Activated T-cell treated with anti-CD3 and anti-CD28 coated beads, Interleukin-2, amount 50 U/mL, for 48 hours (primary cell): ENCODE data around the gene COPS8.

Source experiments
- DNase-seq, 2 experiments: peaks; one replicate each; pipeline ENCODE4 v3.0.0-alpha.2; 2020

Gene COPS8

DNA sequence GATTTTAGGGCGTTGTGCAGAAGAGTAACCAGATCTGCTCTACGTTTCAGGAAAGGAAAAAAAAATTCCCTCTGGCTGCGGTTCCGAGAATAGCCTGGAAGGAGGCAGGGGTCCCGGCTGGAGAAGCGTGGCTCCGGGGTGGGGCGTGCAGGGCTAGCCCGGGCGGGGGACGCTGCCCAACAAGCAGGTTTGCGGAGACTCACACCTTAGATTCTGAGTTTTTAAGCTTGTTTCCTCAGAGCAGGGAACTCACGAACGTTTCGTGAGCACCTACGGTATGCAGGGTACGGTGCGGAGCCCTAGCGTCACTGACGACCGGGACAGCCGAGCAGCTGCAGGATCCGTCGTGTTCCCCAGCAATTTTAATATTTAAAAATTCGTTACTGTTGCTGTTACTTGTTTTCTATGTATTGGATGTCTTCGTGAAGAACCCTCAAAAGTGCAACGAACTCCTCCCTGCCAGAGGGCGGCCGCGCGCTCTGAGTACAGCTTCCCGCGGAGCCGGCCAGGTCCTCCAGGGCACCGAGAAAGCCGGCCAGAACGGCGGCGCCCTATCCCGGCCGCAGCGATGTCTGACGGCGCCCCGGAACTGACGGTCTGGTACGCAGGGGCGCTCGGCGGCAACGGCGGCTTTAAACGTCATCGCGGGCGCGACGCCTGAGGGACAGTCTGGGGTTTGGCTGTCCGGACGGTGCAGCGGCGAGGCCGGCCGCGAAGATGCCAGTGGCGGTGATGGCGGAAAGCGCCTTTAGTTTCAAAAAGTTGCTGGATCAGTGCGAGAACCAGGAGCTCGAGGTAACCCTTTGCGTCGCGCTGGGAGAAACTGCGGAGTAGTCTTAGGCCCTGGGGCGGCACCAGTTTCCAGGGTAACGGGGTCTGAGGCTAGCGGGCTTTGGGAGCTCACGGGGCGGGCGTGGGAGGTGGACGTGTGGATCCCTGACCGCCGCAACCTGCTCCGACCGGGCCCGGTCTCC lies at the start of gene COPS8:
COPS8 (plus strand) TSS at position 642 of the 974 bp plus-strand sequence; CDS start at position 718, 76 bp downstream.
- DNase-seq = peak; percentile 91 to 94

DNA sequence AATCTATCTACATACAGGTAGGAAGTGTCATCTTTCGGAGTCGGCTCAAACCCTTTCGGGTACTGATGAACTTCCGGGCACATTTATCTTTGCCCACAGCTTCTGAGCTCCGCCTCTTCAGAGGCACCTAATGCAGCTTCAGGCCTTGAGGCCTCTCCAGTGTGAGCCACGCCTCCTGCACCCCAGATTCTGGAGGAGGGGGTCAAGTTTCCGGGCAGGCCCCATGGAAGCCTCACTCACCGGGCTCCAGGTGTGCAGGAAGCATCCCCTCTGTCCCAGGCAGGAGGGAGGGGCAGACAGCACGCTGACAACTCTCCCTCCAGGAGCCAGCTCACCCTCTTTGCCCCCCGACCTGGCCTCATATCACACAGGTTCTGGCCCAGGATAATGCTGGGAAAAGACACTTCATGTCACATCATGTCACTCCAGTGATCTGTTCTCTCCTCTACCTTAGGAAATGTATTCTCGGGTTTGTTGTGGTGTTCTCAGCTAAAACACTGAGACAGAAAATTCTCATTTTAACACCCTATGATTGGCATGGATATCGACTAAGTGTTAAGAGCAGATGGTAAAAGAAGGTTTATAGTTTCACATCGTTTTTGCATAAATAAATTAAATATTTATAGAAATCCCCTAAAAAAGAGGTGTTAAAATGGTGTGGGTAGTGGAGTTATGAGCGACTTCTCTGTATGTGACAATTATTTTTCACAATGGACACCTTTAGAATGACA lies 46.2 kb upstream of the COPS8 start:
- no peak for DNase-seq

DNA sequence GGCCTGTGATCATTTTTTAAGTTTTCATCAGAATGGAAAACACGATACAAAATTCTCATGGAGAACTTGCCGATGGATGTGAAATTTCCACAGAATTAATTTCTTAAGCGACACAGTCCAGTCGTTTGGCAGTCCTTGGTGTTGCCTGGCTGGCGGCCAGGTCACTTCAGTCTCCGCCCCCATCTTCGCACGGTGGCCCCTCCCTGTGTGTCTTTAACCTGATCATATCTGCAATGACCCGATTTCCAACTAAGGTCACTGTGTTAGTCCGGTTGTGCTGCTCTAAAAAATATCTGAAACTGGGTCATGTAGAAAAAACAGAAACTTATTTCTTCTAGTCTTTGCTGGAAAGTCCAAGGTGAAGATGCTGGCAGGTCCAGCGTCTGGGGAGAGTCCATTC lies 44.5 kb upstream of the COPS8 start:
- DNase-seq = no peak

DNA sequence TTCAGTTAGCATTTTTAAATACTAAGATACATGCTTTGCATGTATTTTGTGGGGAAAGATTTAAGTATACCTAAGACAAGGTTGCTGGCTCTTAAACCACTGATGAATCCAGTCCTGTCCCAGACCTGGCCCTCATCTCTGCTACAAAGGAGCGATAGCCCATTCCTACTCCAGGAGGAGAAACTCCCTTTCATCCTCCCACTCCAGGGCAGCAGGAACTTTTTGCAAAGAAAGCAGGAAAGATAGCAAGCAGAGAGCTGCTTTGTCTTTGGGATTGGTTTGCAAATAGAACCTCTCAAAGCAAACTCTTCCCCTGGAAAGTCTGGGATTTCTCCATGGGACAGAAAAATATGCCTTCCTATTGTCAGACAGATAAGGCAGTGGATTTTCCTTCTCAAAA lies 43.6 kb upstream of the COPS8 start:
- DNase-seq = no peak

DNA sequence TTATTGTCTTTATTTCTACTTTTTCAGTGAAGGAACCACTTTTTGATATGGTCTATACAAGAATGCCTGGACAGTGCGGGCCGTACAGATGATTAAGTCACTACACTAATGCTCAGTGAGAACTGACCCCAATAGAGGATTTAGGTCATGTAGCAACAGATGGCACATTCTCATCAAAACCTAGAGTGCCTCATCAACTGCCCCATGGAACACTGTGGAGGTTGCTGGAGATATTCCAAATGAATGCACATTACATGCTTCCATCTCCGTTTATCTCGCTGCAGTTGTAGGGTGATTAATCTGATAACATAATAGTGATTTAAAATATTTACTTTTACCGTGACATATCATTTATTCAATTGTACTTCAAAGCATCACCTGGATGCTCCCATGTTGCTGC lies 41.8 kb upstream of the COPS8 start:
- DNase-seq = no peak

DNA sequence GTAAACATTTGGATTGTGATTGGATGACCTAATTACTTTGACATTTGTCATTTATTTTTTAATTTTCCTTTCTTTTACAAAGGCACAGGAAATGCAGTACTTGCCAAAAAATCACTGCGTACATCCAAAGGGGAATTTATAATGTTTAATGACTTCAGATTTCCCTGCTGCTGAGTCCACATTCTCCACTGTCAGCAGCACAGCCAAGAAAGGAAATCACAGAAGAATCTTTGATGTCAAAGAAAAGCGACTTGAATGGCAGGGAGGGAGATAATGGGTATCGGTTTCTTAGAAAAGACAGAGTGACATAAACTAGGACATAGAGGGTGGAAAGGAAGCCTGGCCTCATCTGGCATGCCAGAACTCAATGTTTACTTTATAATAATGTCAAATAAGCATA lies 41.4 kb upstream of the COPS8 start:
- no peak for DNase-seq

DNA sequence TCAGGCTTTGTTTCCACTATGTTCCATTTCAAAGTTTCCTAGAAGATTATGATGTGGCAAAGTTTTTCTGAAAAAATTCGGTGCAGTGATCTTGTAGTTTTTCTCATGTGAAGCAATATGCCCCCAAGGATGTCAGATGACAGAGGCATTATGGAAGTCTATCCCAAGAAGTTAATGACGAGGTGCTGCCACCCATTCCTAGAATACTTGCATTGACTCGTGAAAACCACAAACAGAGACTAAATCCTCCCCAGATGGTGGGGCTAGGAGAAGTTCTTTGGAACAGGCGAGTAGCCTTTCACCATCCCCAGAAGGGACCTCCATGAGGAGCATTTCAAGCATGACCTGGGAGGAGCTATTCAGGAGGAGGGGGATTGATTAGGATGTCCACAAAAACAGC lies 40.2 kb upstream of the COPS8 start:
- no peak for DNase-seq

DNA sequence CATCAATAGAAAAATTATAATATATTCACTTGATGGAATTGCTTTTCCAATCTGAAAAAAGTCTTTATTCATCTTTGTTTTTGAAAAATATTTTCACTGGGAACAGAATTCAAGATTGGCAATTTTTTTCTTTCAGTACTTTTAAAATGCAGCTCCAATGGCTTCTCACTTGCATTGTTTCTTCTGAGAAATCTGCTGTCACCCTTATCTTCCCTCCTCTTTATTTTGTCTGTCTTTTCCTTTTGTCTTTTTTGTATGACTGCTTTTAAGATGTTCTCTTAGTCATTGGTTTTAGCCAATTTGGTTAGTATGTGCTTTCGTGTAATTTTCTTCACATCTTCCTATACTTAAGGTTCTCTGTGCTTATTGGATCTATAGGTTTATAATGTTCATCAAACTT lies 37.1 kb upstream of the COPS8 start:
- no peak for DNase-seq

DNA sequence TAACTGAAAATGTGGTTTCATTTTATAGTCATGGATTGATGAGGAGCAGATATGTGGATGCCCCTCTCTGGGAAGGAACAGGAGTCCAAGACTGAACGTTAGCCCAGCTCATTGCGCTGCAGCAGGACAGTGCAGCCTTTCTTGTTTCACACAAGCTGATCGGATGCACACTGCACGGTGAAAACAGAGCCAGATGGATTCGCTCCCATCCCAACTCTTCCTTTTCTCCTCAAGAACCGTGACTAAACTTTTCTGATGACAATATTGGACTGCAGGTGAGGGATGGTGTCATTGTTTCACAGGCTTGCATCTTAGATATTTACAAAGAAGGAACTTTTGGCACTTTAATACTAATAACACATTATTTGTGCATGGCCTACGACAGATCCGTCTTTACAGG lies 33.8 kb upstream of the COPS8 start:
- DNase-seq = no peak

DNA sequence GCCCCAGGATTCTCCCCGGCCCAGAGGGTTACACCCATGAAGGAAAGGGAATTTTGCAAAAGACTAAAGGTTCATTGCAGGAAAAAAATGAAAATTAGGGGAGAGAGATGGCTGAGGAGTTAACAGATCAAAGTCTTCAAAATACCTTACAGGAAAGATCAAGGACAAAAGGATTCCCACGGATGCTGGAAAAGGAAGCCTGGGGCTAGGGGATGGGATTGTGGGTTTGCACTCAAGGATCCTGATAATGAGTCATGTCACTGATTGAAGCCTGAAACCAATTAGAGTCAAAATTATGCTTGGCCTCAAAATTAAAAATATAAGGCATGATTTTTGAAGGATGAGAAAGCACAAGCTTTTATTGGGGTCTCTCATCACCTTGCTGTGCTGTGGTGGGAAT lies 32.6 kb upstream of the COPS8 start:
- DNase-seq = no peak

DNA sequence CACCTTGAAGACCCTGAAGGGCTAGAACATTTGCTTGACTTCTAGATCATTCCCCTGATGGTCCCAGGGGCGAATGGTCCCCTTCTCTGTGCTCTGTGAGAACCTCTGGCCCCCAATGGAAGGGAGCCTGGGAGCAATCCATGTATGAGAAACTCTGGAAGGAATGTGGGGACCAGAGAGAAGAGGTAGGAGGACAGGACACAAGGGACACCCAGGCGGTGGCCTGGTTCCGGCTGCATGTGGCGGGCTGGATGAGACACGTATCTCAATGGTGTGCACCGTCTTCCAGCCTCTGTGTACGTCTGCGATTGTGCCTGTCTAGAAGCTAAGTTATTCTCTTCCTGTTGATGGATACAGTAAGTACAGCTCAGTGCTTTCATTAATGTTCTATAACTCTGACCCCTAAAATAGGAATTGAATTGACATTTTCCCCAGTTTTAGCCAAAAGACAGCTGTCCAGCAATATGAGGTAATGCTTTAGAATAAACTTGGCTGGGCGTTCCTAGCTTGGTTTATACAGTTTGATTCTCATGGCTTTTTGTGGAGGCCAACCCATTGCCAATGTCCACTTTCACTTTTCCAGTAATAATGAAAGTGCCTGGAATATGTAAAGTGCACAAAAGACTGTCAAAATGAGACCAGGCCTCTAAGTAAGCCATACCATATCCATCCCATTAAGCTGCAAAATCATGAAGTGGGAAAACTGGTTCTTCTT lies 30.1 kb upstream of the COPS8 start:
- no peak for DNase-seq

DNA sequence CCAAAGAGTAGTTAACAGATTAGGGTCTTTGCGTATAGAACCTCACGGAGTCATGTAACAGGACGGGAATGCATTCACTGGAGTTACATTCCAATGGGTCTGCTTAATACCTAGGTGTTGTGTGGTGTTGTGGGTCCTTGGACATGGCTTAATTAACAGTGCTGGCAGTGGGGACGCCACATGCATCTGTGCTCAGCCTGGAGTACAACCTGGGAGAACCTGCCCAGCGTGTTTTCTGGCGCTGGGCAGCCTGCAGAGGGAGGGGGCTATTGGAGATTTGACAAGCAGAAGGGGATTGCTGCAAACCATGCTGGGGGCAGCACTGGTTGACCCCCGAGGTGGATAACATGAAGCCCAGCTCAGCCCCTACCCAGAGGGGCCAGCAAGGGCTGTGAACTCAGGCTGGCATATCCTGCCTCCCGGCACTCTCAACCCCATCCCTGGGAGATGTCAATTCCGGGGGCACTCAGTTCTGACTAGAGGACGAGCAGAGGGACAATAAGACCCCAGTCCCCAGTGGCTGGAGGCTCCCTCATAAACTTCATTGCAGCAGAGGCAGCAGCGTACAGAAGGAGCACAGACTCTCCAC lies 29.3 kb upstream of the COPS8 start:
- DNase-seq = no peak

DNA sequence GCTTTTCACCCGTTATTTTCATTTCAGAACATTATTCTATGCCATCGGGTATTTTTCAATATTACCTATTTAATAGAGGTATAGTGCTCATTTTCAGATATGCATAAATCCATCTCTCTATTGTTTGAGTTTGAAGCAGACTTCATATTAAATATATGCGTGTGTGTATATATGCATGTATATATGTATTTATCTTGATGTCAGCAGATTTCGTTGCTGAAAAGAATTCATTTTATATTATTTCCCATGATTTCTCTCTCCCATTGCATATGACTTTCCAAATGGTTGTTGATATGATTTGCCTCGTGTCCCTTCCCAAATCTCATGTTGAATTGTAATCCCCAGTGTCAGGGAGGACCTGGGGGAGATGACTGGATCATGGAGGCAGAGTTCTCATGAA lies 28.6 kb upstream of the COPS8 start:
- no peak for DNase-seq

DNA sequence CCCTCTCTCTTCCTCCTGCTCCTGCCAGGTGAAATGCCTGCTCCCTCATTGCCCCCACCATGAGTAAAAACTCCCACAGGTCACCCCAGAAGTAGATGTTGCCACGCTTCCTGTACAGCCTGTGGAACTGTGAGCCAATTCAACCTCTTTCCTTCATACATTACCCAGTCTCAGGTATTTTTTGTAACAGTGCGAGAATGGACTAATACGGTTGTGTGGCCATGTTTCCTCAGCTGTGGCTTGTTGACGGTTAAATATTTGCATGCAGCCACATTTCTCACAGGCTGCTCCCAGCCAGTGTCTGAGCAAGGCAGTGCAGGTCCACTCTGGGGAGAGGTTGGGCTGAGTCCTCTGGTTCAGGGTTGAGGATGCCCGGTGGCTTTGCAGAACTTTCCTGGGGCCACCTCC lies 27.8 kb upstream of the COPS8 start:
- no peak for DNase-seq

DNA sequence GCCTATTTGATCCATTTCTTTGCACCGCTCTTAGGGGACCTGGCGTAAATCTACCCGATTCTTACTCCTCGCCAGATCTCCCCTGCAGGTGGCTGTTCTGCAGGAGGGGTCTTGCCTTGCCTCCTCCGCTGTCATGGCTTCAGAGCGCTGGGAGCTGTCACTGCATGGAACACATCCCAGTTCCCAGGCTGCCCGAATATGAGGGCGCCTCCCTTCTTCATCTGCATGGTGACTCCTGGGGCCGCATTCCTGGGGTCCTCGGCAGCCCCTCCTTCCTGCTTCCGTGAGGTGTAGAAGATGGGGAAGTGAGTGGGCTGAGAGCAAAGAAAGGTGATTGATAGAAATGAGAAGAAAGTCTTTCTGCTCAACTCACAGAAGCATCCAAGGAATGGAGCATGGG lies 27.3 kb upstream of the COPS8 start:
- no peak for DNase-seq

DNA sequence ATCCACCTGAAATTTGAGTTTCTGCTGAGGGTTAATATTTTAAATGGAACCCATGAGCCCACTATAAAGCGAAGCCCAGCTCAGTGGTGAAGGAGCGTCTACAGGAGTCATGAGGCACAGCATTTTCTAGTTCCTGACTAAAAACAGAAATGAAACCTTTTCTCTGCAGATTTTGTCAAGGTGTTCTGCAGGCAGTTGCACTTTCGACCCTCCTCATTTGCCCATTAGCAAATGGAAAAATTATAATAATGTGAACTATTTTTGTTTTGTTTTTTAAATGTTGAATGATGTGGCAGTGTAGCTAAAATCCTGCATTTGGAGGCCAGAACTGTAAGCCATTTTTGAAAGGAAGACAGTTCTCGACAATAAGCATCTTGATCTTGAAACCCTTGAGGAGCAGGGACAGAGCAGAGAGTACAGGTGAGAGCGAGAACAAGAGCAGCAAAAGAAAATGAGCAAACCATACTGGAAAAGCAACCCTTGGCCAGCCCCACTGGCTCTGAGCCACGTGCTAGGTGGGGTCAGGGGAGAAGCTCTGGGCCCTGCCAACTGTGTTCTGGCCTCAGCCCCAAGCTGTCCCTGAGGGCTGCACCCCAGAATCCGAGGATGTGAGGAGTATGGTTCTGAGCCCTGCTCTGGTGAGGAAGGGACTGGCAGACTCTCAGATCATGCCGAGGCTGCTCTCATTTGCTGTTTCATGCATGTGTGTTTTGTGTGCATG lies 26.4 kb upstream of the COPS8 start:
- no peak for DNase-seq

DNA sequence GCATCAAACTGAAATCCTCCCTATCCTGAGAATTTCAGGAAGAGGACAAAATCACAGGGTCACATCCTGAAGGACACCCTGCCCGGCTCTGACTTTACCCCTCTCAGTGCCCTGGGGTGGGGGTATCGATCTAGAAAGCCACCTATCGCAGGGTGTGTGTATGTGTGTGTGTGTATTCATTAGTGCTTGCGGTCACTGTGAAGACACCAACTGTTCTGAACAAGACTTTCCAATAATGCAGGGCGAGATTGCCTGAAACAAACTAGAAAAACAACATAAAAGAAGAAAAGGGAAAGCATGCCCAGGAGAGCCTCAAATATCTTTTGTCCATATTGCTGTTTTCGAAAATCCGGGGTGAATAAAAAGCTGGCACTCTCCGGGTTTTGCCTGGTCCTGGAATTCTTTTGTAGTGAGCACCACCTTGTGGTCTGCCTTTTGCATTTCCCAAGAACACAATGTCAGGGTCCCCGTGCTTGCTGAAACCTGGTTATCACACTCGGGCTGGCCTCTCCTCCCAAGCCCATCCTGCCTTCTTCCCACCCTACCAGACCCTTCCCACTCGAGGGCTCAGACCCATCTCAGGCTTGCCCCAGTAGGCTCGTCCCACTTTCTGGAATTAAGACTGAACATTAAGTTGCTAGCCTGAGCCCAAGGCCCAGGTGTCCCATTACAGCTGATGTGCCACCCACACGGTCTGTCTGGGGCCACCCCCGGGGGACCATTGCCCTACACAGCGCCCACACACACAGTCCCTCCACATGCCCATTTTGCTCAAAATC lies 25.0 kb upstream of the COPS8 start:
- no peak for DNase-seq

DNA sequence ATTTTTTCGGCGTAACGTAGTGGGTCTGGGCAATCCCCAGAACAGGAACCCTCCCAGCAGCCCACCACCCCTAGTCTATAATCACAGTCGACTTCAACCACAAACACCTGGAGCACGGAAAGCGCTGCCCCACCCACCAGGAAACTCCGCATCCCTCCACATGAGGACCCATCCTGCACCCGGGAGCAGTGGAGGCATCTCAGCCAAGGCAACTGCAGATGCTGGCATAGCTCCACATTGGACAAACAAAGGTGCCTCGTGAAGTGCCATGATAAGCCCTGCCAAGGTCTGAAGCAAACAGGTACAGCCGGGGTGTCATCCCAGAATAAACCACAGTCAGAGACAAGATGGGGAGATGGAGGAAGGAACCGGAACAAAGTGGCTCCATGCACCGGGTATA lies 24.3 kb upstream of the COPS8 start:
- DNase-seq = no peak

DNA sequence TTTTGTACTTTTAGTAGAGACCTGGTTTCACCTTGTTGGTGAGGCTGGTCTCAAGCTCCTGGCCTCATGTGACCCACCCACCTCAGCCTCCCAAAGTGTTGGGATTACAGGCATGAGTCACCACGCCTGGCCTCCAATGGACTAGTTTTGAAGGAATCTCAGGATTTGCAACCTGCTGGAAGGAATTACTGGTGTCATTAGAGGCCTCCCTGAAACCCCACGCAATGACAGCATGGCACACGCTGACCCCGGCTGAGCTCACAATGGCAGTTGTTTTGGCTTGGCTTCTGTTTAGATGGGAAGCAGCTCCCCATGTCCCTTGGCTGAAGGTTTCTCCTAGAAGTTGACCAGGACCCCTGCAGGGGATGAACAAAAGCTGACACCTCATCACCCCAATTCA lies 23.1 kb upstream of the COPS8 start:
- DNase-seq = no peak

DNA sequence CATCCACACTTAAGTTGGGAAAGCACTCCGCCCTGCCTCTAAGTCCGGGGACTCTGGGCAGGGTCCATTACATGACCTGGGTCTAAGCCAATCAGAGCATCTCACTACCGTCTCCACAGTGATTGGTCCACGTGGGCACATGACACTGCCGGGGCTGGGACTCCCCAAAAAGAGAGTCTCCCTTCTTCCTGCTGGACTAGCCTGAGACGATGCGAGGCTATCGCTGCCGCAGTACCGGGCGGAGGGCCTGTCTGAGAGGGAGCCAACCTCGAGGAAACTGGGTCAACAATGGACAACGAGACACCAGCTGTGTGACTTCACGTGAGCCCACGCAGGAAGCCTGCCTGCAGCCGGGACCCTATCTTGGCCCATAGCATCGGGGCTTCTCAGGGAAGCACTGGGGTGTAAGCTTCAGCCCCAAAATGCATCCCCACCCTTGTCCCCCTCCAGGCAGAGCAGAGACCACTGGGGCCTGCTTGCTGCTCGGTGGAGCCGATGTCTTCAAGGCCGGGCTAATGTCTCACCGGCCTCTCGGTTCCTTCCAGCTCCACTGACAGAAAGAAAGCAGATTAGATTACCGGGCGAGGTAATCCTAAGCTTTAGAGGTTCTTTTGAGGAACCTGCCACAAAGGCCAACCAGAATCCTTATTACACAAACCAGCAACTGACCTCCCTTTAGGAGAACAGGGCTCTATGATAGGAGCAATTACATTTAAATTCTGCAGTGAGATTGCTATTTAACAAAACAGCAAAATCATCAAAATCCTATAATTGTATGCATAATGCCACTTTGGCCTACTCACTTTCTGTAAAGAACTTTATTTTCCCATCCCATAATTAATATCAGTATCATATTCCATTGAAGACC lies 21.3 kb upstream of the COPS8 start:
- DNase-seq = no peak

DNA sequence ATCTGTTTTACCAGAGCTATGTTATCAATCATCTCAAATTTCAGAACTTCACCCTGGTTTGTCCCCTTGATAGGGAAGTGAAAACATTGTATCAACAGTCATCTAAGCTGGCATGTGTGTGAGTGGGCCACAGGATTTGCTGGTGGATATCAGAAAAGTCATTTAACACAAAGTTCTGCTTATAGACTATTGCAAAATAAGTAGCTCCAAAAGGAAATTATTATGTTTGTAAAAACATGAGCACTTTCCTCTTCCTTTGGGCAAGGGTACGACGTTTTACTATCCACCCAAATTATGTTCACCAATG lies 20.7 kb upstream of the COPS8 start:
- no peak for DNase-seq
